ENCODE results near the gene CRACDL. TPM values are rescaled to one million over a fixed set of nuclear protein-coding genes. Genes with fewer than 3 reads are reported as not detected.

Gene CRACDL
- total RNA-seq, 1 donor from 2014 or later = 1.6 TPM

DNA sequence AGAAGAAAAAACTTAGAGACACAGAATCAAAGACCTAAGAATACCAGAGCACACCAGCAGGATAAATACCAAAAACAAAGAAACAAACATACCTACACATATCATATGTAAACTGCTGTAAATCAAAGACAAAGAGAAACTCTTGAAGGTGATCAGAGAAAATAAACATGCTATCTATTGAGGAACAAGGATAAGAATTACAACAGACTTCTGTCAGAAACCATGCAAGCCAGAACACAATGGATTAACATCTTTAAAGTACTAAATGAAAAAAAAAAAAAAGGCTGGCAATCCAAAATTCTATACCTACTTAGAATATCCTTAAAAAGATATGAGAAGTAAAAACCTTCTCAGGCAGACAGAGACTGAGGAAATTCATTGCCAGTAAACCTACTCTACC is 153.5 kb downstream of the CRACDL start:
- TF ChIP-seq, protein P1, sequence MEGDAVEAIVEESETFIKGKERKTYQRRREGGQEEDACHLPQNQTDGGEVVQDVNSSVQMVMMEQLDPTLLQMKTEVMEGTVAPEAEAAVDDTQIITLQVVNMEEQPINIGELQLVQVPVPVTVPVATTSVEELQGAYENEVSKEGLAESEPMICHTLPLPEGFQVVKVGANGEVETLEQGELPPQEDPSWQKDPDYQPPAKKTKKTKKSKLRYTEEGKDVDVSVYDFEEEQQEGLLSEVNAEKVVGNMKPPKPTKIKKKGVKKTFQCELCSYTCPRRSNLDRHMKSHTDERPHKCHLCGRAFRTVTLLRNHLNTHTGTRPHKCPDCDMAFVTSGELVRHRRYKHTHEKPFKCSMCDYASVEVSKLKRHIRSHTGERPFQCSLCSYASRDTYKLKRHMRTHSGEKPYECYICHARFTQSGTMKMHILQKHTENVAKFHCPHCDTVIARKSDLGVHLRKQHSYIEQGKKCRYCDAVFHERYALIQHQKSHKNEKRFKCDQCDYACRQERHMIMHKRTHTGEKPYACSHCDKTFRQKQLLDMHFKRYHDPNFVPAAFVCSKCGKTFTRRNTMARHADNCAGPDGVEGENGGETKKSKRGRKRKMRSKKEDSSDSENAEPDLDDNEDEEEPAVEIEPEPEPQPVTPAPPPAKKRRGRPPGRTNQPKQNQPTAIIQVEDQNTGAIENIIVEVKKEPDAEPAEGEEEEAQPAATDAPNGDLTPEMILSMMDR (IDR thresholded peaks at IDR 0.05; ENCODE audit: unreplicated experiment) = no peak
- H3K9me3 Mint-ChIP-seq (ENCODE audit: low read depth) = peaks cover 14% of the 10 kb centered on the region
- peaks cover 2% of the 10 kb centered on the region for H3K27me3 Mint-ChIP-seq
- H3K36me3 Mint-ChIP-seq (ENCODE audit: insufficient read depth) = no peaks in the 10 kb centered on the region
- H3K4me3 Mint-ChIP-seq (ENCODE audit: low read depth) = no peak overlapping the region
- DNase-seq (ENCODE audit: low spot score, unreplicated experiment) = no peak
- H3K27ac Mint-ChIP-seq = no peak overlapping the region
- H3K4me1 Mint-ChIP-seq (ENCODE audit: low read depth) = peaks cover 2% of the 10 kb centered on the region

DNA sequence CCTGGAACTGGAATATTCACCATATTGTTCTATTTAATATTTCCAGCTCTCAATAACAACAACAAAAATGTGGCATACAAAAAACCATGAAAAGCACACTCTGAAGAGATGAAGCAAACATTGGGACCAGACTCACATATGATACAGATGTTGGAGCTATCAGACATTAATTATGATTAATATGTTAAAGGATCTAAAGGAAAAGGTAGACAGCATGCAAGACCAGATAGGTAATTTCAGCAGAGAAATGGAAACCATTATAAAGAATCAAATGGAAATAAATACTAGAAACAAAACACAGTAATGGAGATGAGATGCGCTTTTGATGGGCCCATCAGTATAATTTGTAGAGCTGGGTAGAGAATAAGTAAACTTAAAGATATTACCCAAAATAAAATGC is 154.2 kb downstream of the CRACDL start:
- Mint-ChIP-seq H3K9me3 (ENCODE audit: low read depth) (peaks cover 14% of the 10 kb centered on the region), H3K4me1 (ENCODE audit: low read depth) (no peaks in the 10 kb centered on the region)

DNA sequence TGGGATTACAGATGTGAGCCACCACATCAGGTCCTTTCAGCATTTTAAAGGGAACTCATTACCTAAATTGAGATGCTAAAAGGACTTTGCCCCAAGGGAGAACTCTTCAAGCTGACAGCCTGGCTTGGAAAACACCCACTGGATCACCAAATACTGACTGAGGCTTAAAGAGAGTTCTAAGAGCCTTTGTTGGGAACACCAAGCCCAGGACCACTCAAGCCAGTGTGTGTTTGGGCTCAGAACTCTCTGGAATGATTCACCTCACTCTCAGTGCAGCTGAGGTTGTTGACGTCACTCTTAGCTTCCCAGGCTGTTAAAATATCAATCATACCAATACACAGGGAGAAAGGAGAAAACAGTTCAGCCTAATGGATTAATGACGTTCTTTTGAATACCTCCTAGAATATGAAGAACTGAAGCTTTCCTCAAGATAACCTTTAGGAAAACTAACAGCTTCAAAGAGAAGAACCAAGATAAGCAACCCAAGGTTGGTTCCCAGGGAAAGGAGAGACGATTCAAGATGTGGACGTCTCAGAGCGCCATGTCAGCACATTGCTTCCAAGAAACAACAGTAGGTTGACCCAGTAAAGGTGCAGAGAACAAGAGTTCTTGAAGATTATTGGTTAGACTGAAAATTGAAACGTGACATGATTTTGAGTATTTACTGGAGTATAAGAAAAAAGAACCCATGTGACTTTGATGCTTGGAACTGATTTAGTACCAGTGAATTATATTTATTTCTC is 157.1 kb downstream of the CRACDL start:
- Mint-ChIP-seq H3K9me3 (ENCODE audit: low read depth) (peaks cover 14% of the 10 kb centered on the region), H3K27me3 (no peaks in the 10 kb centered on the region), H3K36me3 (ENCODE audit: insufficient read depth) (no peaks in the 10 kb centered on the region), H3K27ac (no peak overlapping the region), H3K4me1 (ENCODE audit: low read depth) (no peaks in the 10 kb centered on the region), H3K4me3 (ENCODE audit: low read depth) (no peak overlapping the region)
- DNase-seq (ENCODE audit: low spot score, unreplicated experiment) = no peak
- TF ChIP-seq, protein P1 (IDR thresholded peaks at IDR 0.05; ENCODE audit: unreplicated experiment) = no peak

More for the DNA sequence above, 154.2 kb downstream of the CRACDL start:
- no peaks in the 10 kb centered on the region for H3K27me3 Mint-ChIP-seq
- no peak for DNase-seq (ENCODE audit: low spot score, unreplicated experiment)
- TF ChIP-seq, protein P1 (IDR thresholded peaks at IDR 0.05; ENCODE audit: unreplicated experiment) = no peak
- no peak overlapping the region for H3K27ac Mint-ChIP-seq
- no peak overlapping the region for H3K4me3 Mint-ChIP-seq (ENCODE audit: low read depth)
- H3K36me3 Mint-ChIP-seq (ENCODE audit: insufficient read depth) = no peaks in the 10 kb centered on the region

DNA sequence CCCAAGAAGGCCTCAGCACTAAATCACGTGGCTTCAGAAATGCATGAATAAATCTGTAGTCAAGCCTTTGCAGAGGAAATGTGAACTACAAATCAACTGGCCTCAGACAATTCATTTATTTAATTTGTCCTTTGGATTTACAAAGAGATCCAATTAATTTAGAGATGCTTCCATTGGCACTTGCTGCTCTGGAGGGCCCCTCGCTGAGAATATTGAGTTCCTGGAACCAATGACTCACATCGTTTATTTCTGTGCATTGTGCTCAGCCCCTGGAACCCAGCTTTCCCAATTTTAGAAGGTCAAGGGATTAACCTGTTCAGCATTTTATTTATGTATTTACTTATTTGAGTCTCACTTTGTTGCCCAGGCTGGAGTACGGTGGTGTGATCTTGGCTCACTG is 157.9 kb downstream of the CRACDL start:
- DNase-seq (ENCODE audit: low spot score, unreplicated experiment) = no peak
- Mint-ChIP-seq H3K27ac (no peak overlapping the region), H3K4me1 (ENCODE audit: low read depth) (no peaks in the 10 kb centered on the region), H3K36me3 (ENCODE audit: insufficient read depth) (no peaks in the 10 kb centered on the region), H3K9me3 (ENCODE audit: low read depth) (peaks cover 14% of the 10 kb centered on the region), H3K27me3 (no peaks in the 10 kb centered on the region), H3K4me3 (ENCODE audit: low read depth) (no peak overlapping the region)
- TF ChIP-seq, protein P1 (IDR thresholded peaks at IDR 0.05; ENCODE audit: unreplicated experiment) = no peak

DNA sequence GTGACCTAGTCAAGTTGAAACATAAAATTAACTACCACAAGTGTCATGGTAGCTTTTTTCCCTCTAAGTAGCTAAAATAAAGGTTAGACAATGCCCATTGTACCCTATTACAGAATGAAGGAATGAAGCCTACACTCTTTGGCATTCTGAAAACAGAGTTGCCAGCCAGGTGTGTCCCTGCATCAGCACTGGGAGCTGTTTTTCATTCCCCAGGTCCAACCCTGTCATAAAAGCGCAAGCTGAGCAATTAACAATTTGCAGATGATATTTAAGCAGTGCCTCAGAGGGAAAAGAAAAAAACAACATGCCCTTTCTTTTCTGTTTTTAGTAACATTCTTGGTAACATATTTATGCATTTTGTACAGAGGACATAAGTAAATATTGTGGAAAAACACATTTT is 158.3 kb downstream of the CRACDL start:
- DNase-seq (ENCODE audit: low spot score, unreplicated experiment) = no peak
- Mint-ChIP-seq H3K4me3 (ENCODE audit: low read depth) (no peak overlapping the region), H3K36me3 (ENCODE audit: insufficient read depth) (no peaks in the 10 kb centered on the region), H3K27me3 (peaks cover 4% of the 10 kb centered on the region), H3K9me3 (ENCODE audit: low read depth) (peaks cover 14% of the 10 kb centered on the region), H3K4me1 (ENCODE audit: low read depth) (no peaks in the 10 kb centered on the region), H3K27ac (no peak overlapping the region)
- TF ChIP-seq, protein P1 (IDR thresholded peaks at IDR 0.05; ENCODE audit: unreplicated experiment) = no peak
